ENCODE measurements around the gene PSEN1. TPM values are rescaled to one million over a fixed set of nuclear protein-coding genes. Genes with fewer than 3 reads are reported as not detected.
A peak's percentile ranks its signal among the peaks of the same experiment; 100 is the strongest.

Gene PSEN1
- 27.6 and 33.4 TPM in 2 replicates for total RNA-seq (2012; rRNA removed)

DNA sequence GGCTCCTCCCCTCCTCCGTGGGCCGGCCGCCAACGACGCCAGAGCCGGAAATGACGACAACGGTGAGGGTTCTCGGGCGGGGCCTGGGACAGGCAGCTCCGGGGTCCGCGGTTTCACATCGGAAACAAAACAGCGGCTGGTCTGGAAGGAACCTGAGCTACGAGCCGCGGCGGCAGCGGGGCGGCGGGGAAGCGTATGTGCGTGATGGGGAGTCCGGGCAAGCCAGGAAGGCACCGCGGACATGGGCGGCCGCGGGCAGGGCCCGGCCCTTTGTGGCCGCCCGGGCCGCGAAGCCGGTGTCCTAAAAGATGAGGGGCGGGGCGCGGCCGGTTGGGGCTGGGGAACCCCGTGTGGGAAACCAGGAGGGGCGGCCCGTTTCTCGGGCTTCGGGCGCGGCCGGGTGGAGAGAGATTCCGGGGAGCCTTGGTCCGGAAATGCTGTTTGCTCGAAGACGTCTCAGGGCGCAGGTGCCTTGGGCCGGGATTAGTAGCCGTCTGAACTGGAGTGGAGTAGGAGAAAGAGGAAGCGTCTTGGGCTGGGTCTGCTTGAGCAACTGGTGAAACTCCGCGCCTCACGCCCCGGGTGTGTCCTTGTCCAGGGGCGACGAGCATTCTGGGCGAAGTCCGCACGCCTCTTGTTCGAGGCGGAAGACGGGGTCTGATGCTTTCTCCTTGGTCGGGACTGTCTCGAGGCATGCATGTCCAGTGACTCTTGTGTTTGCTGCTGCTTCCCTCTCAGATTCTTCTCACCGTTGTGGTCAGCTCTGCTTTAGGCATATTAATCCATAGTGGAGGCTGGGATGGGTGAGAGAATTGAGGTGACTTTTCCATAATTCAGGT, at the start of gene PSEN1:
PSEN1 (plus strand) TSS at position 121 of the 839 bp plus-strand sequence. CDS start 11,513 bp downstream, outside the sequence.
- no peaks in the 10 kb centered on the region for H3K9me3 ChIP-seq (replicated peaks; ENCODE audit: low read length)
- no peaks in the 10 kb centered on the region for H3K36me3 ChIP-seq (ENCODE audit: insufficient read depth, low read length)
- H3K4me1 ChIP-seq (ENCODE audit: control insufficient read depth, insufficient read depth, low read length), result peaks cover 10% of the 10 kb centered on the region
- H3K4me2 ChIP-seq (ENCODE audit: low read length), result peak within 1 kb of the TSS; percentile 83
- H3K4me3 ChIP-seq (ENCODE audit: low read length), result peak within 1 kb of the TSS; percentile 92
- no peaks in the 10 kb centered on the region for H3K27me3 ChIP-seq (ENCODE audit: control insufficient read depth, insufficient read depth, low read length)
- H3K9ac ChIP-seq (ENCODE audit: low read depth, low read length), result peak within 1 kb of the TSS; percentile 91

DNA sequence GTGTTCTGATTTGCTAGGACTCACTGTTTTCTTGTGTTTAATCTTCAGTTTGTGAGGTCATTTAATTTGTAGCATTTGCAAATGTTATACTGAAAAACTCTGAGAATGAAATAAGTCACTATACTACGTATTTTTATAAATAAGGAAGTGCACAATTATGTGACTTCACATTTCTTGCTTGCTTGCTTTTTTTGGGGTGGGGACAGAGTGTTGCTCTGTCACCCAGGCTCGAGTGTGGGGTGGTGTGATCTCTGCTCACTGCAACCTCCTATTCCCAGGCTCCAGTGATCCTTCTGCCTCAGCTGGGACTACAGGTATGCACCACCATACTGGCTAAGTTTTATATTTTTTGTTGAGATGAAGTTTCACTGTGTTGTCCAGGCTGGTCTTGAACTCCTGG, 45.3 kb upstream of the PSEN1 start:
- Histone ChIP-seq H3K36me3 (ENCODE audit: insufficient read depth, low read length) (peaks cover 49% of the 10 kb centered on the region), H3K4me2 (ENCODE audit: low read length) (no peak overlapping the region), H3K27me3 (ENCODE audit: control insufficient read depth, insufficient read depth, low read length) (no peaks in the 10 kb centered on the region), H3K4me3 (ENCODE audit: low read length) (no peak overlapping the region), H3K9ac (ENCODE audit: low read depth, low read length) (no peak overlapping the region), H3K9me3 (replicated peaks; ENCODE audit: low read length) (no peaks in the 10 kb centered on the region), H3K4me1 (ENCODE audit: control insufficient read depth, insufficient read depth, low read length) (no peaks in the 10 kb centered on the region)

DNA sequence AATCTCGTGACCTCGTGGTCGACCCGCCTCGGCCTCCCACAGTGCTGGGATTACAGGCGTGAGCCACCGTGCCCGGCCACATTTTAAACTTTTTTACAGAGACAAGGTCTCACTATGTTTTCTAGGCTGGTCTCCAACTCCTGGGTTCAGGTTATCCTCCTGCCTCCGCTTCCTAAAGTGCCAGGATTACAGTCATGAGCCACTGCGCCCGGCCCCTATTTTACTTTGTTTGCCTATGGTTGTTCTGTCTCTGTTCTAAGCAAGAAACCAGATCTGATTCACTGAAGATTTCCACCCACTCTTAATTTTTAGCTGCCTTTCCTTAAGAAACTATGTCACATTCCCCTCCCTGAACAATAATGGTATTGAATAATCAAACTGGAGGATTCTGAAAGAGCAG, 38.9 kb upstream of the PSEN1 start:
- H3K9ac ChIP-seq (ENCODE audit: low read depth, low read length), result no peak overlapping the region
- no peak overlapping the region for H3K4me2 ChIP-seq (ENCODE audit: low read length)
- H3K9me3 ChIP-seq (replicated peaks; ENCODE audit: low read length), result no peaks in the 10 kb centered on the region
- no peaks in the 10 kb centered on the region for H3K27me3 ChIP-seq (ENCODE audit: control insufficient read depth, insufficient read depth, low read length)
- H3K4me3 ChIP-seq (ENCODE audit: low read length), result no peak overlapping the region
- H3K4me1 ChIP-seq (ENCODE audit: control insufficient read depth, insufficient read depth, low read length), result no peaks in the 10 kb centered on the region
- H3K36me3 ChIP-seq (ENCODE audit: insufficient read depth, low read length), result peaks cover 61% of the 10 kb centered on the region

DNA sequence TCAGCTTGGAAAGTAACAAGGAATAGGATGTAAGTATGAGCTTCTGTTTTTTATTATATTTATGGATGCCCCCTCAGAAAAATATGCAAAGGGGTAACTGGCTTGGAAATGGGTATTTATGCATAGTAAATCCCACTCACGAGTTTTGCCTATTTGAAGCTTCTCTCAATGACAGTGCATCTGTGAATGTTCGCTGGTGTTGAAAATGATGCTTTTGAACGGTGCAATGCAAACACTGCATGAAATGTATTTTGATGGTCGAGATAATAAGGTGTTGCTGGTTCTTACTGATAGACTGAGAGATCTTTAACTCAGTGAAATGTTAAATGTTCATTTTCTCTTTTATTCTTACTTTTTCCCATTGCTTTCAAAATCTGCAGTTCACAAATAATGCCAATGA, 36.0 kb upstream of the PSEN1 start:
- Histone ChIP-seq H3K27me3 (ENCODE audit: control insufficient read depth, insufficient read depth, low read length) (no peaks in the 10 kb centered on the region), H3K4me3 (ENCODE audit: low read length) (no peak overlapping the region), H3K9ac (ENCODE audit: low read depth, low read length) (no peak overlapping the region), H3K9me3 (replicated peaks; ENCODE audit: low read length) (no peaks in the 10 kb centered on the region), H3K4me2 (ENCODE audit: low read length) (no peak overlapping the region), H3K36me3 (ENCODE audit: insufficient read depth, low read length) (peaks cover 89% of the 10 kb centered on the region), H3K4me1 (ENCODE audit: control insufficient read depth, insufficient read depth, low read length) (no peaks in the 10 kb centered on the region)

DNA sequence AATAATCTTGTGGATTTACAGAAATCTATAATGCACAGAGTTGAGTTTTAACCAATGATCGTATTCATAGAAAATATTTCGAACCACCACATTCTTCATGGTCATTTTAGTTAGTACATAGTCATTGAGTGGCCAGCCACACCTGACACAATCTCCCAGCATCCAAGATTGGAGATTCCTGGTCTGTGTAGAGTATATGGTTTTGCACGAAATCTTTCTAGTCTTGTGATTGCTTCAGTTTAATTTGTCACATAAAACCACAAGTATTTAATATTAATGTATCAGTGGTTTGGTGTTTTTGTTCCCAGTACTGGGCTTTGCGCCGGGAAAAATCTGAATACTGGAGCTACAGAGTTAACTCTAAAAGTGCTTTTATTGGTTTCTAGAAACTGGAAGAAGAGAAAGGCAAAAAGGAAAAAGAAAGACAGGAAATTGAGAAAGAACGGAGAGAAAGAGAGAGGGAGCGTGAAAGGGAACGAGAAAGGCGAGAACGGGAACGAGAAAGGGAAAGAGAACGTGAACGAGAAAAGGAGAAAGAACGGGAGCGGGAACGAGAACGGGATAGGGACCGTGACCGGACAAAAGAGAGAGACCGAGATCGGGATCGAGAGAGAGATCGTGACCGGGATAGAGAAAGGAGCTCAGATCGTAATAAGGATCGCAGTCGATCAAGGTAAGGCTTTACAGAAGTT, 33.4 kb upstream of the PSEN1 start:
- no peaks in the 10 kb centered on the region for H3K4me1 ChIP-seq (ENCODE audit: control insufficient read depth, insufficient read depth, low read length)
- no peaks in the 10 kb centered on the region for H3K27me3 ChIP-seq (ENCODE audit: control insufficient read depth, insufficient read depth, low read length)
- peaks cover 96% of the 10 kb centered on the region for H3K36me3 ChIP-seq (ENCODE audit: insufficient read depth, low read length)
- H3K4me3 ChIP-seq (ENCODE audit: low read length), result no peak overlapping the region
- H3K4me2 ChIP-seq (ENCODE audit: low read length), result no peak overlapping the region
- H3K9me3 ChIP-seq (replicated peaks; ENCODE audit: low read length), result no peaks in the 10 kb centered on the region
- H3K9ac ChIP-seq (ENCODE audit: low read depth, low read length), result no peak overlapping the region

DNA sequence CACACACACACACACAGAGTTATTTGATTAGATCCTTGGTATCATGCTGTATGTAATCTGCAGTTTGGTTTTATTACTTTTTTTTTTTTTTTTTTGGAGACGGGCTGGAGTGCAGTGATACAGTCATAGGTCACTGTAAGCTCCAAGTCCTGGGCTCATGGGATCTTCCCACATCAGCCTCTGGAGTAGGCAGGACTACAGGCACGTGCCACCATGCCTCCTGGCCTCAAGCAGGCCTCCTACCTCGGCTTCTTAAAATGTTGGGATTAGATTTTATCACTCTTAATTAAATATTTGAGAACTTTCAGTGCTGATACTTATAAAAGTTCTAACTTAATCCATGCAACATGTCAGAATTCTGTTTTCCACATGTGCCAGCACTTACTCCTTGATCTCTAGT, 31.3 kb upstream of the PSEN1 start:
- no peaks in the 10 kb centered on the region for H3K27me3 ChIP-seq (ENCODE audit: control insufficient read depth, insufficient read depth, low read length)
- no peaks in the 10 kb centered on the region for H3K9me3 ChIP-seq (replicated peaks; ENCODE audit: low read length)
- peaks cover 93% of the 10 kb centered on the region for H3K36me3 ChIP-seq (ENCODE audit: insufficient read depth, low read length)
- H3K4me3 ChIP-seq (ENCODE audit: low read length), result no peak overlapping the region
- no peaks in the 10 kb centered on the region for H3K4me1 ChIP-seq (ENCODE audit: control insufficient read depth, insufficient read depth, low read length)
- H3K9ac ChIP-seq (ENCODE audit: low read depth, low read length), result no peak overlapping the region
- no peak overlapping the region for H3K4me2 ChIP-seq (ENCODE audit: low read length)

DNA sequence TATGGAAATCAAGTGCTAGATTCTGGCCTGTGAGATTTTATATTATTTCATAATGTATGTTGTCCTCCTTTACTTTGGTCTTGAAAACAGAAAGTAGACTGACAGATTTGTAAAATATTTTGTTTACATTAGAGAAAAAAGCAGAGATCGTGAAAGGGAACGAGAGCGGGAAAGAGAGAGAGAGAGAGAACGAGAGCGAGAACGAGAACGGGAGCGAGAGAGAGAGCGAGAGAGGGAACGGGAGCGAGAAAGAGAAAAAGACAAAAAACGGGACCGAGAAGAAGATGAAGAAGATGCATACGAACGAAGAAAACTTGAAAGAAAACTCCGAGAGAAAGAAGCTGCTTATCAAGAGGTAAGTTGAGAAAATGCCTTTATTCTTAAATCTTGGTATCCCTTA, 30.6 kb upstream of the PSEN1 start:
- H3K9me3 ChIP-seq (replicated peaks; ENCODE audit: low read length), result no peaks in the 10 kb centered on the region
- H3K4me1 ChIP-seq (ENCODE audit: control insufficient read depth, insufficient read depth, low read length), result no peaks in the 10 kb centered on the region
- peaks cover 92% of the 10 kb centered on the region for H3K36me3 ChIP-seq (ENCODE audit: insufficient read depth, low read length)
- no peaks in the 10 kb centered on the region for H3K27me3 ChIP-seq (ENCODE audit: control insufficient read depth, insufficient read depth, low read length)
- H3K4me2 ChIP-seq (ENCODE audit: low read length), result no peak overlapping the region
- H3K9ac ChIP-seq (ENCODE audit: low read depth, low read length), result no peak overlapping the region
- H3K4me3 ChIP-seq (ENCODE audit: low read length), result no peak overlapping the region

DNA sequence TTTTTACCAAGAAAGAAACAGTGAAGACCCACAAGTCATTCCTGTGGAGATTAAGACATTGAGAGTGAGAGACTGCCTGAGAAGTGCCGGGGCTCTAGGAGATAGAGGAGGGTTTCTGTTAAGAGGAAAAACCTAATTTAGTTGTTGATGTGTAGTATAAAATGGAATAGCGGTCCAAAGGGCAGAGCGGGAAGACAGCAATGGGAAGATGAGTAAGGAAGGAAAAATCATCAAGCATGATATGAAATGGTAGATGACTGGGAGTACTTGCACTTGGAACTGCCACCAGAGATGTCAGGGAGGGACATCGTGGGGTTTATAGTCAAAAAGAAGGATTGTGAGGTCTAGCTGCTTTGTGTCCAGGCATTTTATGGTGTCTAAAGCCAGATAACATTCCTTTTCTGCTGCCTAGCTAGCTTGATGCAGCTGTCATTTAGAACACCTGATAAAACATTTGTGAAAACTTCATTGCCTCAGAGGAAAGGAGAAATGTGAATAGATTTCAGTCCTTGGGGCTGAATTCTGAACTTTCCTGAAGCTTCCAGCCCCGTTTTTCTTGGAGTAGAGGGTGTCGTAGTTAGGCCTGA, 20.1 kb upstream of the PSEN1 start:
- peaks cover 74% of the 10 kb centered on the region for H3K36me3 ChIP-seq (ENCODE audit: insufficient read depth, low read length)
- H3K4me3 ChIP-seq (ENCODE audit: low read length), result no peak overlapping the region
- no peaks in the 10 kb centered on the region for H3K9me3 ChIP-seq (replicated peaks; ENCODE audit: low read length)
- no peaks in the 10 kb centered on the region for H3K27me3 ChIP-seq (ENCODE audit: control insufficient read depth, insufficient read depth, low read length)
- no peak overlapping the region for H3K4me2 ChIP-seq (ENCODE audit: low read length)
- no peaks in the 10 kb centered on the region for H3K4me1 ChIP-seq (ENCODE audit: control insufficient read depth, insufficient read depth, low read length)
- H3K9ac ChIP-seq (ENCODE audit: low read depth, low read length), result no peak overlapping the region

DNA sequence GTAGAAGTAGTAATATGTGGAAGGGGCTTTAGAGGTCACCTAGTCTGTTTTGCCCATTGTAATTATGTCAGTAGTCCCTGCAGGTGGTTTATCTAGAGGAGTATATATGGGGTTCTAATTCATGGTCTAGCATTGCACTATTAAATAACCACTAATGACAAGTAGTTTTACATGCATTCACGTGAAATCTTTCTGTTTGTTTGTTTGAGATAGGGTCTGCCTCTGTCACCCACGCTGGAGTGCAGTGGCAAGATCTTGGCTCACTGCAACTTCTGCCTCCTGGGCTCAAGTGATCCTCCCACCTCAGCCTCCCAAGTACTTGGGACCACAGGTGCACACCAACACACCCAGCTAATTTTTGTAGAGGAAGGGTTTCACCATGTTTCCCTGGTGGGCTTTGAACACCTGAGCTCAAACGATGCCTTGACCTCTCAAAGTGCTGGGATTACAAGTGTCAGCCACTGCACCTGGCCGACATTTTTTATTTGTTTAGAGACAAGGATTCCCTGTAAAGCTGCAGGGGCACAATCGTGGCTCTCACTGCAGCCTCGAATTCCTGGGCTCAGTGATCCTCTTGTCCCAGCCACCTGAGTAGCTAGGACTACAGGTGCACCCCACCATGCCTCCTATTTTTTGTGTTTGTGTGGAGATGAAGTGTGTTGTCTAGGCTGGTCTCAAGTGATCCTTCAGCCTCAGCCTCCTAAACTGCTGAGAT, 12.0 kb upstream of the PSEN1 start:
- H3K27me3 ChIP-seq (ENCODE audit: control insufficient read depth, insufficient read depth, low read length), result no peaks in the 10 kb centered on the region
- H3K4me1 ChIP-seq (ENCODE audit: control insufficient read depth, insufficient read depth, low read length), result no peaks in the 10 kb centered on the region
- H3K4me2 ChIP-seq (ENCODE audit: low read length), result no peak overlapping the region
- H3K9ac ChIP-seq (ENCODE audit: low read depth, low read length), result no peak overlapping the region
- peaks cover 48% of the 10 kb centered on the region for H3K36me3 ChIP-seq (ENCODE audit: insufficient read depth, low read length)
- H3K4me3 ChIP-seq (ENCODE audit: low read length), result no peak overlapping the region
- H3K9me3 ChIP-seq (replicated peaks; ENCODE audit: low read length), result no peaks in the 10 kb centered on the region

DNA sequence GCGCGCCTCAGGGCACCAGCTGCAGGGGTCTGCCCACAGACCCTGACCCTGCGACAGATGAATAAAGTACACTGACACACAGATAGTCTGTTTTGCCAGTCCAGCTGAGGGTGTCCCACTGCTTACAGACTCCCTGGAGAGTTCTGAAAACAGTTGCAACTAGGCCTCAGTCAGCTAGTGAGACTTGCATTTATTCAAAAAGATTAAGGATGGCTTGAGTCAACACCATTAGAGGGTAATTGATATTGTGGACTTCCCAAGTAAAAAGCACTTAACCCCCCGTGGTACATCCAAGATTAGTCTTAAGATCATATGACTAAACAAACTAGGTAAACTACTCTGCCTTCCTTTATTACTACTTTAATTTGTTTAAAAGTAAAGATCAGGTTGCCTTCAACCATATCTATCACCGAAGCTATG, 11.1 kb upstream of the PSEN1 start:
- Histone ChIP-seq H3K36me3 (ENCODE audit: insufficient read depth, low read length) (peaks cover 40% of the 10 kb centered on the region), H3K4me3 (ENCODE audit: low read length) (no peak overlapping the region), H3K9ac (ENCODE audit: low read depth, low read length) (no peak overlapping the region), H3K9me3 (replicated peaks; ENCODE audit: low read length) (no peaks in the 10 kb centered on the region), H3K4me2 (ENCODE audit: low read length) (no peak overlapping the region), H3K4me1 (ENCODE audit: control insufficient read depth, insufficient read depth, low read length) (no peaks in the 10 kb centered on the region), H3K27me3 (ENCODE audit: control insufficient read depth, insufficient read depth, low read length) (no peaks in the 10 kb centered on the region)

DNA sequence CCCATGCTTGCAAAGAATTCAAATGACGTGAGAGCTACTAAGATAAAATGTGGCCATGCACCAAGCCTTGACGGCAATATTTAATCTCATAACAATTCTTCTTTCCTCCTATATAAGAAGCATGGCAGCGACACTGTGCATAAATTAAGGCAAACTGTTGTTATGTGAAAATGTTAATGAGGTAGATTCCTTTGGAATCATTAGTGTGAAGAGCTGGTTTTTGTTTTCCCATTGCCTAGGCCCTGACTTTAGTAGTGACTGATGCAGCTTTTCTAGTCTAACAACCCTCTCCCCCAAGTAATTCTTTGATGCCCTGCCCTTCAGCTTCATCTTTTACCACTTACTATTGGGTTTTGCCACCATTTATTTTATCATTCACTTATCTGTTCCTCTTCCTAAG, 10.6 kb upstream of the PSEN1 start:
- H3K4me3 ChIP-seq (ENCODE audit: low read length), result no peak overlapping the region
- H3K4me1 ChIP-seq (ENCODE audit: control insufficient read depth, insufficient read depth, low read length), result no peaks in the 10 kb centered on the region
- H3K4me2 ChIP-seq (ENCODE audit: low read length), result no peak overlapping the region
- H3K9me3 ChIP-seq (replicated peaks; ENCODE audit: low read length), result no peaks in the 10 kb centered on the region
- peaks cover 34% of the 10 kb centered on the region for H3K36me3 ChIP-seq (ENCODE audit: insufficient read depth, low read length)
- no peak overlapping the region for H3K9ac ChIP-seq (ENCODE audit: low read depth, low read length)
- H3K27me3 ChIP-seq (ENCODE audit: control insufficient read depth, insufficient read depth, low read length), result no peaks in the 10 kb centered on the region
